GM19452 (cell line): ENCODE data around the gene ERI3.

Experiments
- ATAC-seq: cut with Tn5 transposase; IDR thresholded peaks from one replicate; pipeline ENCODE4 v1.9.1; 2021; ENCODE audit not compliant: unreplicated experiment

ERI3 gene

DNA sequence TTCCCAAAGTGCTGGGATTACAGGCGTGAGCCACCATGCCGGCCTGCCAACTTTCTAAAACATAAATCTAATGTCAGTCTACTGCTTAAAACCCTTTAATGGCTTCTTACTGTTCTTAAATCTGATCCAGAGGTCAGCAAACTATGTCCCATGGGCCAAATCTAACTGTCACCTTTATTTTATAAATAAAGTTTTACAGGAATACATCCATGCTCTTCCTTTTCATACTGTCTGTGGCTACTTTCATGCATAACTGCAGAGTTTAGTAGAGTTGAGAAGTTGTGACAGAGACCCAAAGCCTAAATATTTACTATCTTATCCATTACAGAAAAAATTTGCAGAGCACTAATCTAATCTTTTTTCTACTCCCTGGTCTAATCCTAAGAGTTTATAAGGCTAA, 3.8 kb downstream of the ERI3 start:
- ATAC-seq: no peak

DNA sequence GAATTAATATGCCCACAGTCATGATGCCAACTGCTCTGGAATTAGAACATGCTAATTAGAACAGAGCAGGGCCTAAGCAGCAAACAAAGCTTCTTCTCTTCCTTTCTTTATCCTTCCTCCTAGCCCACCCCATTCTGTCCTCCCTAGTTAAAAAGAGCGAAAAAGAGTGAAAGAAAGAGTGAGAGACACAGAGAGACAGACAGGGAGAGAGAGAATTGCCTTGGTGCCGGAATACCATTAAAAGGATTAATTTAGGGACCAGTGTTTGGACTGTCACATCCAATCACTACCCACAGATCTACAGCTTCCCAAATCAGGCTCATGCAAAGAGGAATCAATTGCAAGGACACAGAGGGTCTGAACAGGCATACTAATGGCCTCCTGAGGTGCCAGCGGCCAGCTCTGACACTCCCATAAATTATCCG, 7.0 kb downstream of the ERI3 start:
- no peak for ATAC-seq

- ATAC-seq: no peak
Measured at GRCh38 chr1:44347280-44347679, 7.8 kb downstream of the ERI3 start.

- ATAC-seq: no peak
Measured at GRCh38 chr1:44346878-44347277, 8.2 kb downstream of the ERI3 start.

- no peak for ATAC-seq
Measured at GRCh38 chr1:44346184-44346583, 8.9 kb downstream of the ERI3 start.

- no peak for ATAC-seq
Measured at GRCh38 chr1:44345187-44345775, 9.8 kb downstream of the ERI3 start.

DNA sequence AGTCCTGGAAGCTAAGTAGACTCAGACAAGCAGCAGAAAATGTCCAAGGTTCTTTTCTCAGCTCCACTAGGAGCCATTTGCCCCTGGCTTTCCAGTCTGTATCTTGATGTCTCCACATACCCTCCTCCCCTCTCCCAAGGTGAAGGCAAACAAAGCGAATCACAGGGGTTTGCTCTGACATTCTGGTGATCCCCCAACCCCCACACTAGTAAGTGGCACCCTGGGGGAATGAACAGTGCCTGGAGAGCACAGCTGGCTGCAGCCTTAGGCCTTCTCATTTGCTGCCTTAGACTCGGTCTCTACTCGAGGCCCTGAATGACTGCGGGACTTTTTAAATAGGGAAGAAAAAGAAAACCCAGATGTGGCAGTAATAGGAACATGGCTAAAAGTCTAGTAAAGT, 15.3 kb downstream of the ERI3 start:
- ATAC-seq: no peak

GRCh38 chr1:44338136-44338535, 16.9 kb downstream of the ERI3 start:
- no peak for ATAC-seq

DNA sequence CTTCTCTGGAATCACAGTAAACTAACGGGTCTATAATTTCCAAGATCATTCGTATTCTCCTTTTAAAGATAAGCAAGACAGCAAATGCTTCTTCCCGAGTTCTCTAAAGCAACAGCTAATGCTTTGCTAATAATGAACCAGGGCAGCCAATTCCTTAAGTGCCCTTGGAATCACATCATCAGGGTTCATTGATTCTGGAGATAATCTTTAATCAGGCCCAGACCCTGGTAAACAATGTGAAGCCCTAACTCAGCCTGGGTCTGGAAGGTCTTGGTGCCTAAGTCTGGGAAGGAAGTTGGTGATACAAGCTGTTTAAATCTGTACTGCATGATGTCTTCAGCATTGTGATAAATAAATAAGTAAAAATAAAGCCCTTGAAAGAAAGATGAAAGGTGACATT, 18.4 kb downstream of the ERI3 start:
- ATAC-seq: no peak

DNA sequence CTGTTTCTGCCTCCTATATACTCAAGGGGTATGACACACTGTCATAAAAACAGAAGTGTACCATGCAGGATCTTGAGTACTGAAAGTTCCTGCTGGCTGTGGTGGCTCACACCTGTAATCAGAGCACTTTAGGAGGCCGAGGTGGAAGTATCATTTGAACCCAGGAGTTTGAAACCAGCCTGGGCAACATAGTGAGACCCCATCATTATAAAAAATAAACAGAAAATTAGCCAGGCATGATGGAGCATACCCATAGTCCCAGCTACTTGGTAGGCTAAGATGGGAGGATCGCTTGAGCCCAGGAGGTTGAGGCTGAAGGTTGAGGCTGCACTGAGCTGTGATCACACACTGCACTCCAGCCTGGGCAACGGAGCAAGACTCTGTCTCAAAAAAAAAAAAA, 20.1 kb downstream of the ERI3 start:
- ATAC-seq: no peak

GRCh38 chr1:44333376-44333775, 21.7 kb downstream of the ERI3 start:
- no peak for ATAC-seq

GRCh38 chr1:44332505-44332904, 22.6 kb downstream of the ERI3 start:
- no peak for ATAC-seq

- ATAC-seq: no peak
Measured at GRCh38 chr1:44330935-44331334, 24.1 kb downstream of the ERI3 start.

GRCh38 chr1:44328671-44329416, 26.2 kb downstream of the ERI3 start:
- ATAC-seq: no peak

- ATAC-seq: no peak
Measured at GRCh38 chr1:44327679-44328491, 27.2 kb downstream of the ERI3 start.

- ATAC-seq: no peak
Measured at GRCh38 chr1:44326821-44327465, 28.1 kb downstream of the ERI3 start.

GRCh38 chr1:44326024-44326701, 28.9 kb downstream of the ERI3 start:
- ATAC-seq: no peak

DNA sequence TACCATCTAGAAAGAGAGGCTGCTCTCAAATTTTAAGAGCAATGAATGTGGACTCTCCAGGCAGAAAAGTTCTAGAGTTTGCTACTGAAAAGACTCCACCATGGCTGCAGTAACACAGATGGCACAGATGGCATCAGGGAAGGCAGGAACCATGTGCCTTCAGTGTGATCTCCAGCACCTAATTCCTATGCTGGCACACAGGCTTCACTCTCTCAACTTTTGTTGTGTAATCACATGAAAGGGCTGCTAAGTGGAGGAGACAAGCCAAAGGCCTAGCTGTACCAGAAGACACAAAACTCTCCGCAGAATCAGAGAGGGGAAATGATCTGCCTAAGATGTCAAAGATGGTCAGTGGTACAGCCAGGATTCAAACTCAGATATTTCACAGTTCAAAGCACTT, 31.1 kb downstream of the ERI3 start:
- ATAC-seq: no peak

- ATAC-seq: no peak
Measured at GRCh38 chr1:44322367-44322766, 32.7 kb downstream of the ERI3 start.

DNA sequence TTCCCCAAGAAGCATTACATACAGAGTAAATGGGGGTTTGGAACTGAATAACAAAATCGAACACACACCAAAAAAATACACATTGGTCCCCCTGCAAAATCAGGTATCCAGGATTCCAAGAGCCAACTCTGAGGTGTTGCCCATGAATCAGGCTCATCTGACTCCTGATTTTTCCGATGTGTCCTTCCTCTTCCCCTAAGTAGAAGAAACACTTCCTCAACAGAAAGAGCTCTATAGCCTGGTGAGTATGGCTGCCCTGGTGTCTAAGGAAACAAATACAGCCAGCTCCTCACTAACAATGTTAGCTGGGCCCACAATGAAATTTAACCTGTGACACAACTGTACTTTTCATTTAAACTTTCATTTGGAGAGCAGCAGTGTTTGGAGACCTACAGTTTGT, 33.6 kb downstream of the ERI3 start:
- ATAC-seq: no peak
